DOHH2 (cell line): Measurements from ENCODE around the gene TMCC1.

Source experiments
- H3F3A ChIP-seq: fragments of 200-600 bp; sonication (generic), shearing (Covaris generic); 2 replicates; pipeline ENCODE4 v1.6.0; 2016; ENCODE audit warnings: antibody characterized with exemption, mild to moderate bottlenecking; ENCODE audit not compliant: control insufficient read depth, insufficient read depth
- H3K27ac ChIP-seq: fragments of 200-600 bp; sonication (generic); 2 replicates; pipeline ENCODE4 v1.5.1; 2014; ENCODE audit warnings: low read depth, mild to moderate bottlenecking, low read length, moderate library complexity
- H3K27me3 ChIP-seq: fragments of 200-600 bp; sonication (generic); 2 replicates; pipeline ENCODE4 v1.6.1; 2014; ENCODE audit warnings: mild to moderate bottlenecking, low read length, mixed read lengths; ENCODE audit not compliant: control insufficient read depth
- H3K36me3 ChIP-seq: fragments of 200-600 bp; sonication (generic); 2 replicates; pipeline ENCODE4 v1.6.1; 2014; ENCODE audit warnings: mild to moderate bottlenecking, low read length, moderate library complexity, mixed read lengths; ENCODE audit not compliant: control insufficient read depth
- H3K4me1 ChIP-seq: fragments of 200-600 bp; sonication (generic); 2 replicates; pipeline ENCODE4 v1.6.1; 2014; ENCODE audit warnings: mild to moderate bottlenecking, low read length, mixed read lengths; ENCODE audit not compliant: control insufficient read depth
- H3K4me2 ChIP-seq: fragments of 200-600 bp; sonication (generic); 2 replicates; pipeline ENCODE4 v1.6.0; 2014; ENCODE audit warnings: mild to moderate bottlenecking, low read length, moderate library complexity
- H3K4me3 ChIP-seq: fragments of 200-600 bp; sonication (generic); 2 replicates; pipeline ENCODE4 v1.5.1; 2014; ENCODE audit warnings: mild to moderate bottlenecking, low read length, mixed read lengths
- H3K79me2 ChIP-seq: fragments of 200-600 bp; sonication (generic); 2 replicates; pipeline ENCODE4 v1.6.1; 2014; ENCODE audit warnings: mild to moderate bottlenecking, low read length, mixed read lengths; ENCODE audit not compliant: control insufficient read depth
- H3K9me2 ChIP-seq: fragments of 200-600 bp; sonication (generic); replicated peaks from 2 replicates; pipeline ENCODE4 v1.6.1; 2014; ENCODE audit warnings: mild to moderate bottlenecking, low read length, mixed read lengths; ENCODE audit not compliant: control insufficient read depth
- H3K9me3 ChIP-seq: fragments of 200-600 bp; sonication (generic); 2 replicates; pipeline ENCODE4 v1.6.1; 2014; ENCODE audit warnings: antibody characterized with exemption, low read length, mixed read lengths; ENCODE audit not compliant: control insufficient read depth, insufficient read depth
- H4K20me1 ChIP-seq: fragments of 200-600 bp; sonication (generic); 2 replicates; pipeline ENCODE4 v1.6.0; 2014; ENCODE audit warnings: low read depth, mild to moderate bottlenecking, antibody characterized with exemption, low read length, moderate library complexity; ENCODE audit not compliant: control insufficient read depth, insufficient read depth
- EZH2phosphoT487 ChIP-seq: fragments of 200-600 bp; sonication (generic); IDR thresholded peaks from 2 replicates; pipeline ENCODE4 v1.6.1; 2017; ENCODE audit warnings: borderline replicate concordance, mild to moderate bottlenecking, antibody characterized with exemption, low read length, moderate library complexity, mixed read lengths
- TF ChIP-seq, protein P1 (sequence below): fragments of 200-600 bp; sonication (generic); IDR thresholded peaks from one replicate; pipeline ENCODE4 v1.5.1; 2014; ENCODE audit warnings: antibody characterized with exemption, mild to moderate bottlenecking, low read depth, low read length; ENCODE audit not compliant: poor library complexity, severe bottlenecking

The TMCC1 gene

DNA sequence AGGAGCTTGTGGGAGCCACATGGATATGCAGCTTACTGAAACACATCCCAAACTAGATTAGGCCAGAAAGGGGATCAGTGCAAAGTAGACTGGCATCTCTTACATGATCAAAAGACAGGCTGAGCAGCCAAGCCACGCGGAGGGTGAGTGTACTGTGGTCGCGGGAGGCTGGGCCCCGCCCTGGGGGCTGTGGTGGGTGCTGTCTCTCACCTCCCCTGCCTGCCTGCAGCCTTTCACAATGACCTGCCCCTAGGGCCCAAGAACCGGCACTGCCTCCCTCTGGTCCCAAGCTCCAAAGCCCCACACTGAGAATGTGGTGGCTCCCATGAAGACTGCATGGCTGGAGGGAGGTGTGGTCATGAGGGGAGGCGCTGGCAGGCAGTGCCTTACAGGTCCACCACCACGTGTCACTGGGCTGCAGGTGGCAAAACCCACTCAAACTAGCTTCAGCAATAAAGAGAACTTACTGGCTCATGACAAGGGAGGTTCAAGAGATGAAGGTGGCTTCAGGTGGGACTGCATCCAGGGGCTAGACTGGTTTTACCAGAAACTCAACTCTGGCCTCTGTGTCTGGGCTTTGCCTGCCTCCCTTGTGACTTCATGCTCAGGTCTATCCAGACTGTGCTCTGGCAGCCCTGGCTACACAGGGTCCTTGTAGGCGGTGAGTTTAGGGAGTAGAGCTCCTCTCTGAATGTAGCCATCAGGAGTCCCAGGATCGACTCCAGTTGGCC is 259.6 kb downstream of the TMCC1 start:
- no peaks in the 10 kb centered on the region for H3K4me1 ChIP-seq
- TF ChIP-seq EZH2phosphoT487: no peak
- TF ChIP-seq, protein P1, sequence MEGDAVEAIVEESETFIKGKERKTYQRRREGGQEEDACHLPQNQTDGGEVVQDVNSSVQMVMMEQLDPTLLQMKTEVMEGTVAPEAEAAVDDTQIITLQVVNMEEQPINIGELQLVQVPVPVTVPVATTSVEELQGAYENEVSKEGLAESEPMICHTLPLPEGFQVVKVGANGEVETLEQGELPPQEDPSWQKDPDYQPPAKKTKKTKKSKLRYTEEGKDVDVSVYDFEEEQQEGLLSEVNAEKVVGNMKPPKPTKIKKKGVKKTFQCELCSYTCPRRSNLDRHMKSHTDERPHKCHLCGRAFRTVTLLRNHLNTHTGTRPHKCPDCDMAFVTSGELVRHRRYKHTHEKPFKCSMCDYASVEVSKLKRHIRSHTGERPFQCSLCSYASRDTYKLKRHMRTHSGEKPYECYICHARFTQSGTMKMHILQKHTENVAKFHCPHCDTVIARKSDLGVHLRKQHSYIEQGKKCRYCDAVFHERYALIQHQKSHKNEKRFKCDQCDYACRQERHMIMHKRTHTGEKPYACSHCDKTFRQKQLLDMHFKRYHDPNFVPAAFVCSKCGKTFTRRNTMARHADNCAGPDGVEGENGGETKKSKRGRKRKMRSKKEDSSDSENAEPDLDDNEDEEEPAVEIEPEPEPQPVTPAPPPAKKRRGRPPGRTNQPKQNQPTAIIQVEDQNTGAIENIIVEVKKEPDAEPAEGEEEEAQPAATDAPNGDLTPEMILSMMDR: no peak
- no peaks in the 10 kb centered on the region for H4K20me1 ChIP-seq
- no peaks in the 10 kb centered on the region for H3K27me3 ChIP-seq
- no peaks in the 10 kb centered on the region for H3K9me2 ChIP-seq
- H3K4me2 ChIP-seq: no peak overlapping the region
- H3K27ac ChIP-seq: no peak overlapping the region
- no peaks in the 10 kb centered on the region for H3K36me3 ChIP-seq
- no peaks in the 10 kb centered on the region for H3K79me2 ChIP-seq
- no peak overlapping the region for H3K4me3 ChIP-seq
- H3F3A ChIP-seq: no peaks in the 10 kb centered on the region
- no peaks in the 10 kb centered on the region for H3K9me3 ChIP-seq

DNA sequence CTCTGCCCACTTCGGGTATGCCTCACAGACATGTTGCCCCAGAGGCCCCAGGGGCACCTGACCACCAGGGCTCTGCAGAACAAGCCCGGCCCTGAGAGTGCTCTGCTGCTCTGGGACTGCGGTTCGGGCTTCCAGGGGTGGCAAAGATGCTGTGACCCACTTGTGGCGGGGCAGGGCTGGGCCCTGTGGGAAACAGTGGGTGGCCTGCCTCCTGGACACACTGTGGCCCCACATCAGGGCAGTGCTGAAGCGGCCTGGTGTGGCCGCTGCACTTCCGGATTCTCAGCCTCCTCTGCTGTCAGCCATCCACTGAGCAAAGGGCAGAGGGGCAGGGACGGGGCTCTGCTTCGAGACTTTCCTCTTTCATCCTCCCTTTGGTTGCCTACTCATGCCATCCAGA is 260.5 kb downstream of the TMCC1 start:
- H3K4me3 ChIP-seq: no peak overlapping the region
- no peaks in the 10 kb centered on the region for H3K9me2 ChIP-seq
- no peak overlapping the region for H3K4me2 ChIP-seq
- no peaks in the 10 kb centered on the region for H3K9me3 ChIP-seq
- H3K27ac ChIP-seq: no peak overlapping the region
- 0 out of 2 replicates have a peak, but pooled peaks cover 3% of the 10 kb centered on the region for H3K4me1 ChIP-seq
- no peaks in the 10 kb centered on the region for H3K27me3 ChIP-seq
- TF ChIP-seq, protein P1: no peak
- H3K36me3 ChIP-seq: no peaks in the 10 kb centered on the region
- H4K20me1 ChIP-seq: no peaks in the 10 kb centered on the region
- H3K79me2 ChIP-seq: no peaks in the 10 kb centered on the region
- H3F3A ChIP-seq: no peaks in the 10 kb centered on the region

DNA sequence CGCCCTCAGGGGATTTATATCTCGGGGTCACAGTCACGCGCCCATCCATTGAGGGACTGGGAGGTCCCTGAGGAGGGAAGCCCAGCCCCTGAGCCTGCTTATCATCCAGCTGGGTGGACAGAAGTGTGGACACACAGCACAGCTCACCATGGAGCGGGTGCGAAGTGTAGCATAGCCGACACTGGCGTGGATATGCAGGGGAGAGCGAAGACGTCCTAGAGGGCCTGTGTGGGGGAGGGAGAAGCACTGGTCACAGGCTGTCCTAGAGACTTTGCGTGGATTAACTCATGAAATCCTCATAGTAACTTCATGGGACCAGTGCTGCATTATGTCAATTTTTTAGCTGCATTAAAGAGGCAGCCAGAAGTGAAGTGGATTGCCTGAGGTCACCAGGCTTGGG is 261.0 kb downstream of the TMCC1 start:
- Histone ChIP-seq H3K9me3 (no peaks in the 10 kb centered on the region), H3K36me3 (no peaks in the 10 kb centered on the region), H3K4me3 (no peak overlapping the region), H3K9me2 (no peaks in the 10 kb centered on the region), H3K4me2 (no peak overlapping the region), H3K4me1 (peaks cover 6% of the 10 kb centered on the region), H3K79me2 (no peaks in the 10 kb centered on the region), H3K27me3 (0 out of 2 replicates have a peak, but pooled peaks cover 2% of the 10 kb centered on the region), H3F3A (no peaks in the 10 kb centered on the region), H3K27ac (no peak overlapping the region), H4K20me1 (no peaks in the 10 kb centered on the region)
- TF ChIP-seq, protein P1: no peak
- TF ChIP-seq EZH2phosphoT487: no peak
